Activated T-cell treated with anti-CD3 and anti-CD28 coated beads for 4 hours (primary cell): ENCODE measurements around the gene IER5L.
"Not testable (repeated sequence)": the region's sequence is repeated elsewhere in the genome, so short reads cannot be mapped to it uniquely, and the experiment has no call there.

Source experiments
- DNase-seq: peaks from one replicate; pipeline ENCODE4 v3.0.0-alpha.2; 2020

The IER5L gene

DNA sequence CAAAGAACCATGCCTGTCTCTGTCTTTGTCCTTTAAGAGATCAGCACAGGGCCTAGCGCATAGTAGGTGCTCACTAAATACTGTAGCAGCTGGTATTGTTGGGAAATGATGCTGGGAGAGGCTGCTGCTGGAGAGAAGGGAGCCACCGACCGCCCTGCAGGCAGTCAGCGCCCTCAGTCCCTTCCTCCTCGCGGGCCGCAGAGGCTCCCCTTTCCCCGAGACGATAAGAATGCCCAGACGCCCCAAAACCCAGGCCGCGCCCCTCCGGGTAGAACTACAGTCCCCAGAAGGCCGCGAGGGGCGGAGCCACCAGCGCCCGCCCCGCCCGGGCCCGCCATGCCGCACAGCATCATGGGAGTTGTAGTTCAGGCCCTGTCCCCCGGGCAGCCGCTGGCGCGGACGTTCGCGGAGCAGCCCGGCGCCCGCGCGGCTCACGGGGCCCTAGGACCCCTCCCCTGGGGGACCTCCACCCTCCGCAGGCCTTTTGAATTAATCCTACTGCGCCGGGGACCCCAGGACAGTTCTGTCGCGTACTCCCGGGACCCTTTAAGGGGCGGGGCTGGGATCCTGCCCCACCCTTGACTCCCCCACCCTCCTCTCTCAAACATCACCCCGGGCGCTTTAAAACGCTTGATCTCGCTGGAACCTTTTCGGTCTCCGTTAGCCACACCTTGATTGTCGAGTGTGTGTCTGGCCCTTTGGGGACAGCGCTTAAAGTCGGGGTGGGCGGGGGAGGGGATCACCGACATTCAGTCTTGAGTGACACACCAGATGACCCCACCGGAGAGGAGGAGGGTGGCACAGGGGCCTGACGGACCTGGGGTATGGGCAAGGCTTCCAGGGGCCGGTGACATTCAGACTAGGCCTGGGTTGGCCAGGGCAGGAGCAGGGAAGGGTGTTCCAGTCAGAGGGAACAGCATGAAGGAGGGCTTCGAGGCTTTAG is 24.8 kb upstream of the IER5L start:
- DNase-seq, result peak; percentile 85

DNA sequence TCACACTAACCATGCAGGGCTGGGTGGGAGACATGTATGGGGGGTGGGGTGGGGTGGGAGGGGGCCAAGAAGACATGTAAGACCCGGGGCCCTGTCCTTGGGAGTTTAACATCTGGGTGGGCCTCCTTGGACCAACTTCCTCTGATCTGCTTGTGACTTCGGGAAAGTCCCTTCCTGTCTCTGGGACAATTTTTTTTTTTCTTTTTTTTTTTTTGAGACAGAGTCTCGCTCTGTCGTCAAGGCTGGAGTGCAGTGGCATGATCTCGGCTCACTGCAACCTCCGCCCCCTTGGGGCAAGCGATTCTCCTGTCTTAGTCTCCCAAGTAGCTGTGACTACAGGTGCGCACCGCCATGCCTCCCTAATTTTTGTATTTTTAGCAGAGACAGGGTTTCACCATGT is 23.8 kb upstream of the IER5L start:
- no peak for DNase-seq

DNA sequence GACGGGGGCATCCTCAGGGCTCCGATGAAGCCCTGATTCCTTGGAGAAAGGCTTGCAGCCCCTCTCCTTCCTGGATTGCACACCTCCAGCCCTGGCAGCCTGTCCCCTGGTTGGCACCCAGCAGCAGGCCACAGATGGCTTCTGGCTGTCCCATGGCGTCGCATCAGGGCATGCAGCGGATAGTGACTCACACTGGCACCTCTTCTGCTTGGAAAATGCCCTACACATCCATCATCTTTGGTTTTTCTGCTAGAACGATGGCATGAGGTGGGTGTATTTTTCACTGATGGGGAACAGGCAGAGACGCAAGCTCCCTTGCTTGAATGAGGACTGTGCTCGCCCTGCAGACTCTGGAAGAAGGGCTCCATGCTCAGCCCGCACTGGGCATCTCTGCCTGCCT is 23.2 kb upstream of the IER5L start:
- no peak for DNase-seq

DNA sequence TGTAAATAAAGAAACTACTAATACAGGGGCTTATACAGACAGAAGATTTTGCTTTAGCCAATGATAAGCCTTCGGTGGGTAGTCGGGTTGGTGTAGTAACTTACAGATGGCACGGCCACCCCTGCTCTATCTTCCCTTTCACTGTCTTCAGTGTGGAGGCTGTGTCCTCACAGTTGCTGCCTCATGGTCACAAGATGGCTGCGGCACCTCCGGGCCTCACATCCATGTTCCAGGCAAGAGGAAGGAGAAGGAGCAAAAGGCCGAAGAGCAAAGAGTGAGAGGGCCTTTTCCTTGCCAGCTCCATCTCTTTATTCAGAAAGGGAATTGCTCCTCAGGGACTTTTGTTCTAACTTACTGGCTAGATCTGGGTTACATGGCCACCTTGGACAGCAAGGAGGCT is 22.2 kb upstream of the IER5L start:
- DNase-seq, result no peak

DNA sequence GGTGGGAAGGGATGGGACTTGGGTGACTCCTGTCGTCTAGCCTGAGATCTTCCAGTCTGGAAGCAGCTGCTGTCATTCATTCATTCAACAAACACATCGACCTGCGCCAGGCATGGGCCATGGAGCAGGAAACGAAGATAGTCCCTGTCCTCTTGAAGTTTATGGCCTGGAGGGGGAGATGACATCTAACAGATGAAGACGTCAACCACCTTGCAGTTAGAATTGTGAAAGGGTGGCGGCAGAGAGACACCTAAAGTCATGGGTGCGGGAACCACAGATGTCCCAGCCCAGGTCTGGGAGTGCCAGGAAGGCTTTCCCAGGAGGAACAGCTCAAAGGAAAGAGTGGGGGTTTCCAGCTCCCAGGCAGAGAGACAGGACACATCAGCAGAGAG is 21.0 kb upstream of the IER5L start:
- DNase-seq, result no peak

DNA sequence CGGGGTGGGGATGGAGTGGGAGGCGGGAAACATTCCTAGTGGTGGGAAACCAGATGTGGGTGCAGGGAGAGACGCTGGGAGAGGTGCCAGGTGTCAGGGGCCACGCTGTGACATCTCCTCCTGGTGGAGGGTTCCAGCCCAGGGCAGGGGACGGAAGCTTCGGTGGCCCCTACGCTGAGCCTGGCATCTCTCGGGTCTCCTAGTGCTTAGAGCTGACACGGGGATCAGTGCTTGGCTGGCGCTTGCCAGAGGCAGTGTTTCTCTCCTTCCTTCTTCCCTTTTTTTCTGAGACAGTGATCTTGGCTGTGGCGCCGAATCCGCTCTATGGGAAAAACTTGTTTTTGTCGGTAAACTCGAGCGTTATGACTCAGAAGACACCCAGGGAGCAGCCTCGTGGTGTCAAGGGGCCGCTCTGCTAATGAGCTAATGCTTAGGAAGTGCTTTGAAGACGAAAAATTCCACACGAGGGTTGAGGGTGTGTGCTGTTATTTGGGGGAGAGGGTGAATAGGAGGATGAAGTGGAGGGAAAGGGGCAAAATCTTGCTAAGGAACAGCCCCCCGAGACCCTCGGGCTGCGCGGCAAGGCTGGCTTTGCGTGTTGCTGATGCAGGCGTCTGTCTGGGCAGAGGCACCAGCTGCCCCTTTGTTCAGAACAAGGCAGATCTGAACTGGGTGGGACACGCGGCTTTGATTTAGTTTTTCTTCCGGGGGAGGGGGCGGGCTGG is 20.4 kb upstream of the IER5L start:
- no peak for DNase-seq

DNA sequence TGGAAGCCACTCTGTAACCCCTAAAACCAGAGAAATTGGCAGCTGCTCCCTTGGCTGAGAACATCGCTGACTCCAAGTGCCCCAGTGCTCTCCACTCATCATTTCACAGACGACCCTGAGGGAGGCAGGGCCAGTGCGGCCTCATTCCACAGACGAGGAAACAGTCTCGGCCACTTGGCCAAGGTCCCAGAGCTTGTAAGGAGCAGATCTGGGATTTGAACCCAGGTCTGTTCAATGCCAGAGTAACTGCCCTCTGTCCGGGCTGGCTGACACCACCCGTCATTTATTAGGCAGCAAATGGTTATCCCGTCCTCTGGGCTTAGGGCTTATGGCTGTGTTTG is 19.9 kb upstream of the IER5L start:
- no peak for DNase-seq

DNA sequence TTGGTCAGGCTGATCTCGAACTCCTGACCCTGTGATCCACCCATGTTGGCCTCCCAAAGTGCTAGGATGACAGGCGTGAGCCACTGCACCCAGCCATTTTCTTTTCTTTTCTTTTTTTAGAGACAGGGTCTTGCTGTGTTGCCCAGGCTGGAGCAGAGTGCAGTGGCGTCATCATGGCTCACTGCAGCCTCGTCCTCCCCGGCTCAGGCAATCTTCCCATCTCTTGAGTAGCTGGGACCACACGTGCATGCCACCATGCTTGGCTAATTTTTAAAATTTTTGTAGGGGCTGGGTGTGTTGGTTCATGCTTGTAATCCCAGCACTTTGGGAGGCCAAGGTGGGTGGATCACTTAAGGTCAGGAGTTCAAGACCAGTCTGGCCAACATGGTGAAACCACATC is 19.0 kb upstream of the IER5L start:
- not testable (repeated sequence) for DNase-seq

DNA sequence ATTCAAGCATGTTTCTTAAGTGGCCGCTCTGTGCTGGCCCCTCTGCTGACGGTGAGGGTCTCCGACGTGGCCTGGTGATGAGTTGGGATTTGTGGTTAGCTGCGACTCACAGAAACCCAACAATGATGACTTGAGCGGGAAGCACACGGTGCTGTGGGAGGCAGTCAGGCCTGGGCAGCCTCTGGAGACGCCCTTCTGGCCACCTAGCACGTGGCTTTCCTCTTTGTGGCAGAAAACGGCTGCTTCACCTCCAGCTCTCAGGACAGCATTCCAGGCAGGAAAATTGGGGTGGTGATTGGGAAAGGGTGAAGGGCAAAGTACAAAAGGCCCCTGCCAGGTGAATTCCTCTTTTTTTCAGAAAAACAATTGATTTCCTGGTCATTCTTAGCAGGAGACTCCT is 17.5 kb upstream of the IER5L start:
- DNase-seq, result no peak

DNA sequence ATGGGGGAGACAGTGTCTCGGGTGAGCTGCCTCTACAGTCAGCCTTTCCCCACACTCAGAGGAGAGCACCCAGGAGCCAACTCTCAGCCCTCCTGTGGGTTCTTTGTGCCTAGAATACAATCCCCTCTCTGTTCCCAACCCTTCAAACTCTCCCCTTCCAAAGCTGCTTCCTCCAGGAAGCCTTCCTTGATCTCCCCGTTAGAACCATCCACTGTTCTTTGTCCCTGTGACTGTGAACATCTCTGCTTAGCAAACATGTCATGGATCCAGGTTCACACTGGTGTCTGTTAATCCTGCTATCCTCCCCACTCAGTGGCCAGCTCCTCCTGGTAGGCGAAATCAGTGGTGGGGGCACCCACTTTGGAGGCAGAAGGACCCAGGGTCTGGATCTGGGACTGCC is 16.2 kb upstream of the IER5L start:
- DNase-seq, result no peak

DNA sequence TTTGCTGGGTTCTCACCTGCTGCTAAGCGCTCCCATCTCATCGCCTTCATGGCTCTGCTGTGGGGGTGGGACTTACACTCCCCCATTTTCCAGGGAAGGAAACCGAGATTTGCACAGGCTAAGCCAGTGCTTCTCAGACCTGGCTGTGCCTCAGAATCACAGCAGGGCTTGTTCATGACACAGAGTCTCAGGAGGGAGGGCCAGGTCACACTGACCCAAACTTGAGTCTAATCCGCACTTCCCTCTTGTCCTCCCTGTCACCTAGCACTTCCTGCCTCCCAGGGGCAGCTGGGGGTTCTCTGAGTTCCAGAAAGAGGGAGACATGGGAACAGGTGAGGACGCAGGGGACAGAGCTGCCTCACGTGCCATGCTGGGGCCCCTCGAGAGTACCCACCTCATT is 15.6 kb upstream of the IER5L start:
- DNase-seq, result no peak

DNA sequence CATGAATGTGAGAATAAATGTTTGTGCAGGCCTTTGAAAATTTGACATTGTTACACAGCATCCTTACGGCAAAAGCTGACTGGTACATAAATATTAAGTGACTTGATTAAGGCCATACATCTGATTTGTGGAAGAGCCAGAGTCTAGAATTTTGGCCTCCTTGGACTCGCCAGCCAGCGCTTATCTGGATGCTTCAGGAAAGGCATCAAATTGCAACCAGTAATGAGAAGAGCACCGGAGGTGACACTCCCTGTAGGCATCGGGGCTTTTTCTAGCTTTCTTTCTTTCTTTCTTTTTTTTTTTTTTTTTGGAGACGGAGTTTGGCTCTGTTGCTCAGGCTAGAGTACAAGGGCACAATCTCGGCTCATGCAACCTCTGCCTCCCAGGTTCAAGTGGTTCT is 13.2 kb upstream of the IER5L start:
- no peak for DNase-seq

DNA sequence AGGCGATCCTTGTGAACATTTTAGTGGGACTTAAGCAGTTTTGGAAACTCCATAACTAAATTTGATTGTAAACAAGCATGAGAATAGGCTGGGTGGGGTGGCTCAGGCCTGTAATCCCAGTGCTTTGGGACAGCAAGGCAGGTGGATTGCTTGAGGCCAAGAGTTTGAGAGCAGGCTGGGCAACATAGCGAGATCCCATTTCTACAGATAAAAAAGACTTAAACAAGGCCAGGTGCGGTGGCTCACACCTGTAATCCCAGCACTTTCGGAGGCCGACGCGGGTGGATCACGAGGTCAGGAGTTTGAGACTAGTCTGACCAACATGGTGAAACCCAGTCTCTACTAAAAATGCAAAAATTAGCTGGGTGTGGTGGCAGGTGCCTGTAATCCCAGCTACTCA is 11.9 kb upstream of the IER5L start:
- not testable (repeated sequence) for DNase-seq

DNA sequence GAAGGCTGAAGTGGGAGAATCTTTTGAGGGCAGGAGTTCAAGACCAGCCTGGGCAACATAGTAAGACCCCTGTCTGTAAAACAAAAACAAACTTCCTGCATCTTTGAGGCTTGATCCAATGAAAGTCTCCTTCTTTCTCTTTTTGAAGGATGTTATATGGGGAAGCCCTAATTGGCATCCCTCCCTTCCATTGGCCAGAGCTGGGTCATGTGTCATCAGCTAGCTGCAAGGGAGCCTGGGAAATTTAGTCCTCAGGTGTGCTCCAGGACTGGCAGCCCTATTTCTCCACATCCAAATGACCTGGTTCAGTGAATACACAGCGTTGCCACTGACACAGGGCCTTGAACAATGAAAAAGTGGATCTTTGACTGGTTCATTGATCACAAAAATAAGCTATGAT is 9.0 kb upstream of the IER5L start:
- no peak for DNase-seq

DNA sequence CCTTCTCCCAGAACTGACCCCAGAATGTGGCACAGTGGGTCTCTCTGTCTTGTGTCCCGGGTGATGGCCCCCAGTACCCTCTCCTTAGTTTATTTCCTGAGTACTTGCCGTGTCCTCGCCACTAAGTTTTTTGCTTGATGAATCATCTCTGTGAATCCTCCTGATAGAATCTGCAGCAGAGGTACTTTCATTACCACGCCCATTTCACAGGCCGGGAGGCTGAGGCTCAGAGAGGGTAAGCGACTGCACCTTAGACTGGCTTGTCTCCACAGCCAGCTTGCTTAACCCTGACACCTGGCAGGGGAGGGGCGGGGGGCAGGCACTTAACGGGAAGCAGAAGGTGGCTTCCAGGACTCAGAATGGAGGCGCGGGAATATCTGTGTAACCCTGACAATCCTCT is 7.9 kb upstream of the IER5L start:
- DNase-seq, result no peak

DNA sequence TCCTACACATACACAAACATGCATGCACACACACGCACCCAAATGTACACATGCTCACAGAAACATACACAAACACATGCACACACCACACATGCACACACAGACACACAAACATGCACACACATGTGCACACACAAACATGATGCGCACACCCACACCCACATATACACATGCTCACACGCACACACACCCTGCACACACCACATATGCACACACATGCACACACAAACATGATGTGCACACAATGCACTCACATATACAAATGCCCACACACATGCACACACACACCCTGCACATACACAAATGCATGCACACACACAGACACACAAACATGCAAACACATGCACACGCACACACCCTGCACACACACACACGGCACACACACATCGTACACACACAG is 7.3 kb upstream of the IER5L start:
- DNase-seq, result no peak

DNA sequence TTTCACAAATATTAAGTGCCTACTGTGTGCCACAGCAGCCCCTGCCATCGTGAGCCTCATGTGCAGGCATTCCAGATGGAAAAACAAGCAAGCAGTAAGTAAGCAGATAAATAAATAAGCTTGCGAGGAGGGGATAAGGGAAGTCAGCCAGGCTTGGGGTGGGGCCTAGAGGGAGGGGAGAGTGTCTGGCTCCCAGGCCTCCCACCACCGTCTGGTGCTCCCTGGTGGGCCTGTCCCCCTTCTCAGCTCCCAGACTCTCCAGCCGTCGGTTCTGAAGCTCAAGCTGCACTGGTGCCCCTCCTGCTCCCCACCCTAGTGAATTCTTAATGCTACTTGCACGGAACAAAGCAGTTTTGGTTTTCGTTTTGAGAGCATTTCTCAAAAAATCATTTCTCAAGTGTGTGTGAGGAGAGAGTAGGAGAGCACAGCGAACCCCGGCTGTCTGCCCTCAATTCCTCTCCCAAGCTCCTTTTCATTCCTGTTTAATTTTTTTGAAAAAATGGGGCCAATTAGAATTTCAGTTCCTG is 6.6 kb upstream of the IER5L start:
- DNase-seq, result no peak

DNA sequence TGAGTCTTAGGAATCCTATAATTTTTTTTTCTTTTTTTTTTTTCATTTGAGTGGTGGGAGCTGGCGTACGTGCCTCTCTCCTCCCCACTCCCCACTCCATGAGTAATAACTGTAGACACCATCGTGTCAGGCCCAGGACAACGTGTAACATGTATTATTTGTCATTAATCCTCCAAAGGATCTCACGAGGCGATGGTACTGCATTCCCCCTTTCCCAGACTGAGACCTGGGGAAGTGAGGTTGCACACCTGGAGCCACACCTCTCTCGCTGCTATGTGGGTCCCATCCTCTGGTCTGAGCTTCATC is 6.1 kb upstream of the IER5L start:
- DNase-seq, result no peak

DNA sequence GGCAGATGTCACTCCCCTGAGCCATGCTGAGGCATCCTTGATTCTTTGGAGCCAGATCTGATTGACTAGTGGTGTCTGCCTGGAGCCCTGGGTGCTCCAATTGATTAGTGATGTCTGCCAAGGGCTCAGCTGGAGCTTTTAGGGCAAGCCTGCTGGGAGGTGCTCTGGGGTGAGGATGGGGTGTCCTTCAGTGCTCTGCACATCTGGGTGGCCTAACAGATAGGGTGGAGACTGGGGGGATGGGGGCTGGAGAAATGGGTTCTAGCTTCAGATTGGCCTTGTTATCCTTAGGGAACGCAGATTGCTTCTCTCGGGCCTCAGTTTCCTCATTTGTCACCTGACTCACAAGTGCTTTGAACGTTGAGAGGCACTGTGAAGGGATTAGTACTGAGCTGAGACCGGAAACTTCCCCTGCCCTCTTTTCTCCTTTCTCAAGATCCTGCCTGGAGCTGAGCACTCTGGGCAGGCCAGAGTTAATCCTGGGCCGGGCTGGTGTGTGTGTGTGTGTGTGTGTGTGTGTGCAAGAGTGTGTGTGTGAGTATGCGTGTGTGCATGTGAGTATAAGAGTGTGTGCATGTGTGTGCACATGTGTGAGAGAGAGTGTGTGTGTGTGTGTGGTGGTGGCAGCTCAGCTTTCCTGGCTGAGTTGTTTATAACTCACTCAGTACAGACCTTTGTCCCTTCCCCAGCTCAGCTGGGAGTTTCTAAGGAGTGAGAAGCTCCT is 5.6 kb upstream of the IER5L start:
- no peak for DNase-seq

DNA sequence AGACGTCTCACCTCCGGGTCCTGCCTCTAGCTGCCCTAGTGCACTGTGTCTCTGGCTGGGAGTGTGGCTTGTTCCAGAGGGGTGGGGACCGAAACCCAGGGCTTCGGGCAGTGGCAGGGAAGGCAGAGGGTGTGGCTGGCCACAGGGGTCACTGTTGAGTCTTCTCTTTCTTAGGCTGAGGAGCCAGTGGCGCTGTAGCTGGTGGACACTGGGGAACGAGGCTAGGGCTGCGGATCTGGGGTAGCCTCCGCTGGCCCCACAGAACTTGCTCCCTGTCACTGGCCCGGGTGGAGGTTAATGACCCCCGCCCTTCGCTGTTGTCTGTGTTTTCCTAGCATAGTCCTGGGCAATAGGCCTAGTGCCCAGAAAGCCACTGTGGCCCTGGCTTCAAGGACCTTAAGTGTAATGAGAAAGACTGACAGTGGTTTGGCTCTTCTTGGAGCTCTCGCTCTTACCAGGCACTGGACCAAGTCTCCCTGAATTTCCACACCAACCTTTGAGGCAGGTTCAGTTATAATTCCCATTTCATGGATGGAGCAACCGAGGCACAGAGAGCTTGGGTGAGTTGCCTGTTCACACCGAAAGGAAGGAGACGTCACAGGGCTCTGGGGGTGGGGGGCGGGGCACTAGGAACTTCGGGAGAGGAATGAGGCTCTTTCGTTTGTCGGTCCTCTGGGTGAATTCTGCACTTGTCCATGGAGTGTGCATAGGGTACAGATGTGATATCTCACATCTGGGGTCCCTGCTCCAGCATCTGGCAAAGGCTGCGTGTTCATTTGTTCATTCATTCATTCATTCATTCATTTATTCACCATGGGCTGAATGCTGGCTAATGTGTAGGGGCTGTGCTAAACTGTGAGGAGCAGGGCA is 4.8 kb upstream of the IER5L start:
- no peak for DNase-seq

DNA sequence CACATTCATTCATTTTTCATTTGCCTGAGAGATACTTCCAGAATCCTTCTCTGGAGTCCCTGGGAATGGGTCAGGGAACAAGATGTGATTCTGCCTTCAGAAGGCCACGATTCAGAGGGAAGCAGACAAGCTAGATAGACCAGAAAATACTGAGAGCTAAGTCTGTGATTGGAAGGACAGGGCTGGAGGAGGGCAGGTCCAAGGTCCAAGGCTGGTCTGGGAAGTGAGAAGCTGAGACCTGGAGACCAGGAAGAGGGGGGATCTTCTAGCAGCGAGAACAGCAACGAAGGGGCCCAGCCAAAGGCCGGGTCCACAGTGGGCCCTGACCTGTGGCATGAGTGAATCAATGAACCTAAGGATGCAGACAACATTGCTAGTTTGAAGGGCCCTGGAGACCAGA is 4.1 kb upstream of the IER5L start:
- DNase-seq, result no peak

DNA sequence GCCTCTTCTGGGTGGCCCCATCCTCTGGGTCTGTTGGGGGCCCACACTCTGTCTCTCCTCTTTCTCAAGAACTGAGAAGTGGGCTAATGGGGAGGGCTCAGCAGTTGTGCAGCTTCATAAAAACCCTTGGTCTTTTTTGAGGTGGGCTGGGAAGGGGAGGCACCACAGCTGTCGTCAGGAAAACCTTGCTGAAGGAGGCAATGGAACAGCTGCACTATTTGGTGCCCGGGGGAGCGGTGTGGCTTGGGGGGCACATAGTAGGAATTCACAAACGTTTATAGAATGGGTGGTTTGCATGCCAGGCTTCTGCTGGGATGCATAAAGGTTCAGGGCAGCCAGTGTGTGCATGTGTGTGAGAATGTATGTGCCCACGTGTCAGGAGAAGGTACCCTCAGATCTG is 3.2 kb upstream of the IER5L start:
- DNase-seq, result no peak
